Tongue (tissue), 2 donors: Measurements from ENCODE around the gene PRELID2. TPM values are rescaled to one million over a fixed set of nuclear protein-coding genes. Genes with fewer than 3 reads are reported as not detected.
"Not testable (repeated sequence)": the region's sequence is repeated elsewhere in the genome, so short reads cannot be mapped to it uniquely, and the experiment has no call there.

ENCODE experiments used
- DNase-seq: peaks from one replicate; pipeline ENCODE4 v3.0.0-alpha.2; 2015
- total RNA-seq: library from RNA; depleted of rRNA; stranded (reverse); fragments of >200 nt; gene quantifications from one replicate; pipeline ENCODE4 v1.2.3, GENCODE V29; 2014

PRELID2 gene
- total RNA-seq, 1 donor from 2014 or later = 38.0 TPM

DNA sequence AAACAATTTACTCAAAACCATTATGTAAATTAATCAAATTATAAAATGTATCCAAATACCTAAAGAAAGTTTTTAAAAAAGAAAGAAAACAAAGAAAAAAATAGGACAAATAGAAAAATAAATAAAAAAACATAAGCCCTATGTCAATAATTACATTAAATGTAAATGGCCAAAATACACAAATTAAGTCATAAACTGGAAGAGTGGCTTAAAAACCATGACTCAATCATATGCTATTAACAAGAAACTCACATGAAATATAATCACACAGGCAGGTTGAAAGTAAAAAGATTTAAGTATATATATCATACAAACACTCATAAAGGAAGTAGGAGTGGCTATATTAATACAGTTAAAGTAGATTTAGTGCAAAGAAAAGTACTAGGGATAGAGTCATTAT is 95.3 kb downstream of the PRELID2 start:
- DNase-seq = no peak

DNA sequence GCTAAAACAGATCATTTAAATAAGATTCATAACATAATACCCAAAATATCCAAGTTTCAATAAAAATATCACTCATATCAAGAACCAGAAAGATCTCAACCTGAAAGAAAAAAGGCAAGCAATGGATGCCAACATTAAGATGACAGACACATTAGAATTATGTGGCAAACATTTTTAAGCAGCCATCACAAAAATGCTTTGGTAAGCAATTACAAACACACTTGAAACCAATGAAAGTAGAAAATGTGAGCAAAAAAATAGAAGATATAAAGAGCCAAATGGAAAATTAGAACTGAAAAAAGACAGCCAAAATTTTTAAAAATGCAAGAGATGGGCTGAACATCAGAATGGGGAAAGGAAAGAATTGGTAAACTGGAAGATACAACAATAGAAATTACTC is 96.9 kb downstream of the PRELID2 start:
- DNase-seq = no peak

DNA sequence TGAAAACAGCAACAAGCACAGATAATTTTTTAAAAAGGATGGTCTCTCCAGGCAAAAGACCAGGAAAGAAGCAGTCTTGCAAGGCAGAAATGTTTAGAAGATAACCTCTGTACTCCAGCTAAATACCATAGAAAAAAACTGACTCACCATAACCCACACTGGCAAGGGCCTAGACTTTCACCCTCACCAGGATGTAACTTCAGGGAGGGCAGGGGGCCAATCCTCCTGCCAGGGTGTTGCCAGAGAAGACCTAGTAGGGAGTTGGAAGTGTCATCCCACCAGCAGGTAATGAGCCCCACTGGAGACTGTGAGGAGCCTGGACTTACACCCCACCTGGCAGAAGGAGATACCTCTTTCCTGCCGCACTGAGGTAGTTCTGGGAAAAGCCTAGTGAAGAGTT is 97.6 kb downstream of the PRELID2 start:
- no peak for DNase-seq

DNA sequence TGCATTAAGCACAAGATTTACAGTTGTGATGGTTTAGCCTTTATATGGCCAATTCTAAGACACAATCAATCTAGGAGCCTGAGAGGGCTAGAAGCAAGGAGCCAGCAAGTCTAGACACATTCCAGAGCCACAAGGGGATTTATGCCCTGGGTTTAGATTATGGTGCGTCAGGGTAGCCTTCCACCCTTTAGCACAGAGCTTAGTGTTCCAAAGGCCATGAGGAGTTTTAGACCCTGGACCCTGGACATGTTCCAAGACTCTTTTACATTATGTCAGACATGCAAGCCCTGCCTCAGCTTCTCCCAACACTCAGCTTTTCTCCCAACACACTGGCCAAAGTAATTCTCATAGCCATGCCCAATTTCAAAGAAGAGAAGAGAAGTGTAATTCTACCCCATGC is 105.2 kb downstream of the PRELID2 start:
- not testable (repeated sequence) for DNase-seq

DNA sequence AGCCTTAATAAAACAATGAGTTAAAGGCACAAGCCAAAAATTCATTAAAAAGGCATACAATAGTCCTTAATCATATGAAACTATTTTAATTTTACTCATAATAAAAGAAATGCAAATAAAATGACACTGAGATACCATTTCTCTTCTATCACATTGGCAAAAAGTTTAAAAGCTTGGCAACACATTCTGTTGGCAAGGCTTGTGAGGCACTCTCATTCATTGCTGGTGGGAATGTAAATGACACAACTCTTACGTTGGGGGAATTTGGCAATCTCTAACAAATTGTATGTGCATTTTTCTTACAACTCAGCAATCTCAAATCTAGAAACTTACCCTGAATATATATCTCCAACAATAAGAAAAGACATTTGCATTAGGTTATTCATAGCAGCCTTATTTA is 111.6 kb downstream of the PRELID2 start:
- DNase-seq = no peak

DNA sequence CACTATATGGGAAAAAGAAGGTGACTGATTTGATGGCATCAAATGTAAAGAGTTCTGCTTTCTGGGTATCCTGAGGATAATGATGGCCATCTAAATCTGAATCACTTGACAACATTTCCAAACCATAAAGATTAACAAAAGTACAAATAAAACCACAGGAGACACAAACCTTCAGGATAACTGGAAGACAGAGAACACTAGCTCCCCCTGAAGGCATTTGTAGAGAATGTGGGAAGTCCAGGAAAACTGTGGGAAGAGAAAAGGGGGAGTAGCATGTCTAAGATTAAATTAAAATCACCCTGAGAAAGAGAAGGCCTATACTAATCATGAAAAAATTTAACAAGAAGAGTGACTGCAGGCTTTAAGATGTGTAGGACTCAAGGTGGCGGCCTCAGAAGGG is 116.2 kb downstream of the PRELID2 start:
- DNase-seq = no peak

DNA sequence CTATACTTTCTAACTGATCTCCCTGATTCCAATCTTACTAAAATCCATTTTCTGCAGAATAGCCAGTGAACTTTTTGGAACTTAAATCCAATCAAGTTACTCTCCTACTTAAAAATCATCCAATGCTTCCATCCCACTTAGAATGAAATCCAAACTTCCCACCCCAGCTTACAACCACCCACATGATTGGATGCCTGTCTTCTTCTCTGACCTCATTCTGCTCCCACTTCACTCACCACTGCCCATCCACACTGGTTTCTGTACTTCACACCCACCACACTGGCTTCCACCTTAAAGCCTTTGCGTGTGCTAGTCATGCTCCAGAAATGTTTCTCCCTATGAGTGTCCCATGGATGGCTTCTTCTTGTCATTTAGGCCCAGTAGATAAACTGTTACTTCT is 119.7 kb downstream of the PRELID2 start:
- no peak for DNase-seq

DNA sequence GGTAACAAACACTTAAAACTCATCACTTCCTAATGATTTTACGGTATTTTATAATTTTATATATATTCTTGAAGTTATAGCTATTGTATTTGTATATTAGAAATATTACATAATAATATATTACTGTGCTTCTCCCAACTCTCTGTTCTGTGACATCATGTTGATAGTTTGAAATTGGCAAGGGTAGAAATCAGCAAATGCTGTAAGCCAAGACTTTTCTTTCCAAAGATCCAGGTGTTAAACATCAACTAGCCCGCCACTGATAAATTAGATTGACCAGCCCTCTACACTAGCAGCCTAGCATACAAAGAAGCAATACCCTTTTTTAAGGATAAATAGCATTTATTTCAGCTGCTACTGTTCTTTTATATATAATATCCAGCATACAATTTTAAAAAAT is 122.9 kb downstream of the PRELID2 start:
- no peak for DNase-seq

DNA sequence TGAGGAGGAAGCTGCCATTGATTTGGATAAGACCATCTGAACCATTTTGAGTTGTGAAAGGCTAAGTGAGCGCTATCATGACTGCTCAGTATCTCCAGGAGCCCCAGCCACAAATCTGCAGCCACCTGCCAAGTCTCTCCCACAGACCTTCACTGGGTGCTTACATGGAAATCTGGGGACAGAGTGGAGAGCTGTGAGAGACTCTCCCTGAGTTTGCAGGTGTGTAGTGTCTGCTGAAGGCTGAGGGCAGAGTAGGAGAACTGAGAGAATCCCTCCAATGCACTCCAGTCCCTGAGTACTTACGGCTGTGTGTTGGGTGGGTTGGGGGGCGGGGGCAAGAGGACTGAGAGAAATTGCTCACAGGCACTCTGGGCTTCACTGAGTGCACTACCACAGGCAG is 123.7 kb downstream of the PRELID2 start:
- DNase-seq = no peak

Other genes with a start within 250 kb of the PRELID2 start
- gene GRXCR2, start 37.7 kb upstream of the PRELID2 start, total RNA-seq = not detected
- 14.3 TPM for gene SH3RF2, start 101.2 kb upstream of the PRELID2 start, total RNA-seq